Esophagus muscularis mucosa (tissue), 4 donors: Measurements from ENCODE around the gene TGM6.

ENCODE experiments used
- EP300 ChIP-seq: sonication (generic); formaldehyde crosslinking; IDR thresholded peaks from one replicate; pipeline ENCODE4 v1.6.1; 2017; ENCODE audit warnings: antibody characterized with exemption
- POLR2A ChIP-seq: fragments of 450-650 bp; IDR thresholded peaks from one replicate; pipeline ENCODE4 v1.6.1; 2017; ENCODE audit warnings: antibody characterized with exemption, moderate library complexity, mild to moderate bottlenecking, low read depth
- POLR2AphosphoS5 ChIP-seq, 2 donors: sonication (generic); formaldehyde crosslinking; IDR thresholded peaks; one replicate each; pipeline ENCODE4 v1.6.1; 2017; ENCODE audit warnings: antibody characterized with exemption in 2 of 2
- TF ChIP-seq, protein P1 (sequence below), 3 experiments: fragments of 200-600 bp in 2 of 3; fragments of 450-650 bp in 1 of 3; sonication (generic) in 2 of 3; IDR thresholded peaks; one replicate each; pipeline ENCODE4 v1.5.1; 2017 to 2019; ENCODE audit warnings: antibody characterized with exemption in 3 of 3, mild to moderate bottlenecking in 2 of 3, moderate library complexity in 1 of 3

- TF ChIP-seq POLR2AphosphoS5 (IDR thresholded peaks at IDR 0.05) (no peak), POLR2A (no peak), EP300 (no peak)
- TF ChIP-seq, protein P1, sequence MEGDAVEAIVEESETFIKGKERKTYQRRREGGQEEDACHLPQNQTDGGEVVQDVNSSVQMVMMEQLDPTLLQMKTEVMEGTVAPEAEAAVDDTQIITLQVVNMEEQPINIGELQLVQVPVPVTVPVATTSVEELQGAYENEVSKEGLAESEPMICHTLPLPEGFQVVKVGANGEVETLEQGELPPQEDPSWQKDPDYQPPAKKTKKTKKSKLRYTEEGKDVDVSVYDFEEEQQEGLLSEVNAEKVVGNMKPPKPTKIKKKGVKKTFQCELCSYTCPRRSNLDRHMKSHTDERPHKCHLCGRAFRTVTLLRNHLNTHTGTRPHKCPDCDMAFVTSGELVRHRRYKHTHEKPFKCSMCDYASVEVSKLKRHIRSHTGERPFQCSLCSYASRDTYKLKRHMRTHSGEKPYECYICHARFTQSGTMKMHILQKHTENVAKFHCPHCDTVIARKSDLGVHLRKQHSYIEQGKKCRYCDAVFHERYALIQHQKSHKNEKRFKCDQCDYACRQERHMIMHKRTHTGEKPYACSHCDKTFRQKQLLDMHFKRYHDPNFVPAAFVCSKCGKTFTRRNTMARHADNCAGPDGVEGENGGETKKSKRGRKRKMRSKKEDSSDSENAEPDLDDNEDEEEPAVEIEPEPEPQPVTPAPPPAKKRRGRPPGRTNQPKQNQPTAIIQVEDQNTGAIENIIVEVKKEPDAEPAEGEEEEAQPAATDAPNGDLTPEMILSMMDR (IDR thresholded peaks at IDR 0.05), result no peak
Observed at GRCh38 chr20:2476742-2477615, 96.3 kb downstream of the TGM6 start.
